ENCODE results near the gene ARHGAP30.
"Not testable (repeated sequence)": the region's sequence is repeated elsewhere in the genome, so short reads cannot be mapped to it uniquely, and the experiment has no call there.

ARHGAP30 gene

DNA sequence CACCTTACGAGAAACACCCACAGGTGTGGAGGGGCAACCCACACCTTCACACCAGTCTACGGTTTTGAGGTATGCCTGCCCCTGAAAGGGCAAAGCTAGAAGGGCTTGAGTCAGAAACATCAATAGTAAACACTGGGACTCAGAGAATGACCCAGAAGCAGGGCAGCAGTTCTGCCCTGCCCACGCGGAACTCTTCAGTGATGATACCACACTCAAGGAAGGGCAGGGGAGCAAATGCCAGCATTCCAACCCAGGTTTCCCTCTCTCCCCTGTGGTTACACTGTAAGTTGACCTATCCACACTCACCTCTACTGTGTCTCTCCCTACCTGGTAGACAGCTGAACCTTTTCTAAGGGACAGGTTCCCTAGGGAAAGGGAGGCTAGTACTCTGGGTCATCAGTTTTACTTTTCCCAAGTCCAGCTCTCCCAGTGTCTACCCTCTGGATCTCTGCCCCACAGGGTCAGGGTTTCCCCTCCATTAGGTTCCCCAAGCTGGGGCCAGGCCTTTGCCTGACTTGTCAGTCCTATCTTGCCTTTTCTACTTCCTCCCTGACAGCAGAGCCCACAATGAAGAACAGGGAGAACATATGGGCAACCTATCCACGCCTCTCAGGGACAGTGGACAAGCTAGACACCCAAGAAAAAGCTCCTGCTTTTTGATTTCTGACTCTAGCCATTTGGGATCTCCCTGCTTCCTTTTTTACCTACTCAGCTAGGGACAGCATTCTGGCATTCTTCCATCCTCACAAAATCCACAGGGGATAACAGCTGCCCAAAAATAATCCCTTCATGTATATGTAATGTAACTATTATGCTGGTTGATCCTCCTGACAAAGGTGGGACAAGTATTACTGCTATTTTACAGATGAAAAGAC is 51.7 kb downstream of the ARHGAP30 start:
- TF ChIP-seq, protein P1, sequence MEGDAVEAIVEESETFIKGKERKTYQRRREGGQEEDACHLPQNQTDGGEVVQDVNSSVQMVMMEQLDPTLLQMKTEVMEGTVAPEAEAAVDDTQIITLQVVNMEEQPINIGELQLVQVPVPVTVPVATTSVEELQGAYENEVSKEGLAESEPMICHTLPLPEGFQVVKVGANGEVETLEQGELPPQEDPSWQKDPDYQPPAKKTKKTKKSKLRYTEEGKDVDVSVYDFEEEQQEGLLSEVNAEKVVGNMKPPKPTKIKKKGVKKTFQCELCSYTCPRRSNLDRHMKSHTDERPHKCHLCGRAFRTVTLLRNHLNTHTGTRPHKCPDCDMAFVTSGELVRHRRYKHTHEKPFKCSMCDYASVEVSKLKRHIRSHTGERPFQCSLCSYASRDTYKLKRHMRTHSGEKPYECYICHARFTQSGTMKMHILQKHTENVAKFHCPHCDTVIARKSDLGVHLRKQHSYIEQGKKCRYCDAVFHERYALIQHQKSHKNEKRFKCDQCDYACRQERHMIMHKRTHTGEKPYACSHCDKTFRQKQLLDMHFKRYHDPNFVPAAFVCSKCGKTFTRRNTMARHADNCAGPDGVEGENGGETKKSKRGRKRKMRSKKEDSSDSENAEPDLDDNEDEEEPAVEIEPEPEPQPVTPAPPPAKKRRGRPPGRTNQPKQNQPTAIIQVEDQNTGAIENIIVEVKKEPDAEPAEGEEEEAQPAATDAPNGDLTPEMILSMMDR (IDR thresholded peaks at IDR 0.05; ENCODE audit: low read length), result no peak
- TF ChIP-seq EZH2 (IDR thresholded peaks at IDR 0.05; ENCODE audit: borderline replicate concordance, low read length), result no peak
- Histone ChIP-seq H4K20me1 (ENCODE audit: insufficient read depth, low read length) (no peaks in the 10 kb centered on the region), H3K9me3 (ENCODE audit: low read length) (no peaks in the 10 kb centered on the region), H3K9me2 (ENCODE audit: low read depth, low read length) (no peaks in the 10 kb centered on the region), H3K36me3 (ENCODE audit: insufficient read depth, low read length) (no peaks in the 10 kb centered on the region), H3K4me2 (ENCODE audit: low read length) (no peak overlapping the region; the same call in 1 of the 2 replicates), H3K27ac (ENCODE audit: low read depth, low read length, poor library complexity, severe bottlenecking) (no peak overlapping the region), H2AFZ (ENCODE audit: low read length) (no peak overlapping the region), H3K4me3 (ENCODE audit: low read depth, low read length, poor library complexity, severe bottlenecking) (no peak overlapping the region), H3K4me1 (ENCODE audit: insufficient read depth, low read length, severe bottlenecking) (peaks cover 57% of the 10 kb centered on the region), H3F3A (ENCODE audit: insufficient read depth, low read length) (no peaks in the 10 kb centered on the region), H3K9ac (ENCODE audit: low read length) (no peak overlapping the region), H3K79me2 (ENCODE audit: insufficient read depth, low read length) (peaks cover 10% of the 10 kb centered on the region), H3K27me3 (ENCODE audit: insufficient read depth, low read length) (no peaks in the 10 kb centered on the region)

DNA sequence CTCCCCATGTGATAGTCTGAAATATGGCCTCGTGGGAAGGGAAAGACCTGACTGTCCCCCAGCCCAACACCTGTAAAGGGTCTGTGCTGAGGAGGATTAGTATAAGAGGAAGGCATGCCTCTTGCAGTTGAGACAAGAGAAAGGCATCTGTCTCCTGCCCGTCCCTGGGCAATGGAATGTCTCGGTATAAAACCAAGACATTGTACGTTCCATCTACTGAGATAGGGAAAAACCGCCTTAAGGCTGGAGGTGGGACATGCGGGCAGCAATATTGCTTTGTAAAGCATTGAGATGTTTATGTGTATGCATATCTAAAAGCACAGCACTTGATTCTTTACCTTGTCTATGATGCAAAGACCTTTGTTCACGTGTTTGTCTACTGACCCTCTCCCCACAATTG is 52.5 kb downstream of the ARHGAP30 start:
- H3K9me3 ChIP-seq (ENCODE audit: low read length); H3K9me2 ChIP-seq (ENCODE audit: low read depth, low read length); H3K36me3 ChIP-seq (ENCODE audit: insufficient read depth, low read length); H2AFZ ChIP-seq (ENCODE audit: low read length); H3K27me3 ChIP-seq (ENCODE audit: insufficient read depth, low read length); H3K4me2 ChIP-seq (ENCODE audit: low read length); H3K4me3 ChIP-seq (ENCODE audit: low read depth, low read length, poor library complexity, severe bottlenecking); H3F3A ChIP-seq (ENCODE audit: insufficient read depth, low read length); H3K9ac ChIP-seq (ENCODE audit: low read length); H4K20me1 ChIP-seq (ENCODE audit: insufficient read depth, low read length); H3K27ac ChIP-seq (ENCODE audit: low read depth, low read length, poor library complexity, severe bottlenecking): not testable (repeated sequence)
- Histone ChIP-seq H3K4me1 (ENCODE audit: insufficient read depth, low read length, severe bottlenecking) (peaks cover 63% of the 10 kb centered on the region), H3K79me2 (ENCODE audit: insufficient read depth, low read length) (peaks cover 17% of the 10 kb centered on the region)

DNA sequence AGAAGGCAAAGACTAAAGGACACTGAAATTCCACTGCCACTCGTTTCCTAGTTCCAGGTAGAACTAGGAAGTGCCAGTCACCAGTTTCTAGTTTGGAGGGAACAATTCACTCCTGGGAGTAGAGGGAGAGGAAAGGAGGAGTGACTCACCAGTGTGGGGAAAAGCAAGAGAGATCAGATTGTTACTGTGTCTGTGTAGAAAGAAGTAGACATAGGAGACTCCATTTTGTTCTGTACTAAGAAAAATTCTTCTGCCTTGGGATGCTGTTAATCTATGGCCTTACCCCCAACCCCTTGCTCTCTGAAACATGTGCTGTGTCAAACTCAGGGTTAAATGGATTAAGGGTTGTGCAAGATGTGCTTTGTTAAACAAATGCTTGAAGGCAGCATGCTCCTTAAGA is 53.0 kb downstream of the ARHGAP30 start:
- not testable (repeated sequence) for H4K20me1 ChIP-seq (ENCODE audit: insufficient read depth, low read length); H3K9ac ChIP-seq (ENCODE audit: low read length); H2AFZ ChIP-seq (ENCODE audit: low read length); H3K9me3 ChIP-seq (ENCODE audit: low read length); H3K9me2 ChIP-seq (ENCODE audit: low read depth, low read length); H3F3A ChIP-seq (ENCODE audit: insufficient read depth, low read length); H3K36me3 ChIP-seq (ENCODE audit: insufficient read depth, low read length); H3K27ac ChIP-seq (ENCODE audit: low read depth, low read length, poor library complexity, severe bottlenecking); H3K4me3 ChIP-seq (ENCODE audit: low read depth, low read length, poor library complexity, severe bottlenecking); H3K4me2 ChIP-seq (ENCODE audit: low read length); H3K27me3 ChIP-seq (ENCODE audit: insufficient read depth, low read length)
- peaks cover 22% of the 10 kb centered on the region for H3K79me2 ChIP-seq (ENCODE audit: insufficient read depth, low read length)
- peaks cover 63% of the 10 kb centered on the region for H3K4me1 ChIP-seq (ENCODE audit: insufficient read depth, low read length, severe bottlenecking)

DNA sequence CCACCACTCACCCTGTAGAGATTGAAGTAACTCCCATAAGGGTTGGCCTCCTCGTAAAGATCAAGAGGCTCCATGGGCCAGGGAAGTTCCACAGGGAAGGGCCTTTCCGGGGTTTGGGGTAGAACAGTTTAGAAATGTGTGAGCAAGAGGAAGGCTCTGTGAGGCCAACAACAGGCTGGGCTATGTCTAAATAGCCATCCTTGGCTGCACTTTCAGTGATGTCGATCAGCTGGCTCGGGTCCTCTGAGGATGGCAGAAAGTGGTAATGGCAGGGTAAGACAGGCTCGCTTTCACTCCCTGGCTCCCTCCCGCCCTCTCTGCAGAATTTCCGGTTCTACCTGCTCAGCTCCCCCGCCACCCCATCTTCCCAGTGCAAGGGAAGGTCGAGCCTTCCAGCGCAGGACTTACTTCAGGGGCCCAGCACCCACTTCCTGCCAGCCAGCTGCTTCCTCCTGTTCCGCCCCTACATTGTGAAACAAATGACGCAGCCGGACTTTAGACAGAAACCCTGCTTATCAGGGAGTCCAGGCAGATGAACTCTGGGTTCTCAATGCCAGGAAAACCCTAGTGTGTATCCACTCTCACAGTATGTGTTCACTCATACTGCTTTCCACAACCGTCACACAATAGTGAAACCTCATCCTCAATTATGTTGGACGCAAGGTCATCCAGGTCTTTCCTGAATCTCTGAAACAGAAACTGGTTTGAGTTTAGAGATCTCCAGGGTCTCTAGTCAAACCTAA is 56.0 kb downstream of the ARHGAP30 start:
- no peak overlapping the region for H2AFZ ChIP-seq (ENCODE audit: low read length)
- H3K79me2 ChIP-seq (ENCODE audit: insufficient read depth, low read length), result peaks cover 26% of the 10 kb centered on the region
- TF ChIP-seq EZH2 (IDR thresholded peaks at IDR 0.05; ENCODE audit: borderline replicate concordance, low read length), result no peak
- TF ChIP-seq, protein P1 (IDR thresholded peaks at IDR 0.05; ENCODE audit: low read length), result no peak
- H3K4me1 ChIP-seq (ENCODE audit: insufficient read depth, low read length, severe bottlenecking), result peaks cover 38% of the 10 kb centered on the region
- H3K9ac ChIP-seq (ENCODE audit: low read length), result peak overlapping the region; percentile 56
- H4K20me1 ChIP-seq (ENCODE audit: insufficient read depth, low read length), result no peaks in the 10 kb centered on the region
- no peaks in the 10 kb centered on the region for H3K27me3 ChIP-seq (ENCODE audit: insufficient read depth, low read length)
- H3K27ac ChIP-seq (ENCODE audit: low read depth, low read length, poor library complexity, severe bottlenecking), result peak overlapping the region; percentile 75
- H3K9me3 ChIP-seq (ENCODE audit: low read length), result no peaks in the 10 kb centered on the region
- peak overlapping the region; percentile 79 for H3K4me2 ChIP-seq (ENCODE audit: low read length)
- H3K9me2 ChIP-seq (ENCODE audit: low read depth, low read length), result no peaks in the 10 kb centered on the region
- H3K4me3 ChIP-seq (ENCODE audit: low read depth, low read length, poor library complexity, severe bottlenecking), result peak overlapping the region; percentile 52
- no peaks in the 10 kb centered on the region for H3F3A ChIP-seq (ENCODE audit: insufficient read depth, low read length)
- 0 out of 2 replicates have a peak, but pooled peaks cover 3% of the 10 kb centered on the region for H3K36me3 ChIP-seq (ENCODE audit: insufficient read depth, low read length)

Data from OCI-LY1 (cell line).